ENCODE measurements around the gene UGGT1.
A peak's percentile ranks its signal among the peaks of the same experiment; 100 is the strongest.
"Not testable (repeated sequence)": the region's sequence is repeated elsewhere in the genome, so short reads cannot be mapped to it uniquely, and the experiment has no call there.

Gene UGGT1

GRCh38 chr2:128177315-128177714 lies 86.3 kb downstream of the UGGT1 start:
- DNase-seq = no peak

- DNase-seq = no peak
Measured at GRCh38 chr2:128178149-128178649, 87.2 kb downstream of the UGGT1 start.

- peak in 31 of 51 donors; percentile 11 to 77 (median 56) for DNase-seq
Measured at GRCh38 chr2:128178650-128179460, 87.9 kb downstream of the UGGT1 start.

GRCh38 chr2:128179461-128179755 lies 88.4 kb downstream of the UGGT1 start:
- DNase-seq = no peak

- no peak for DNase-seq
Measured at GRCh38 chr2:128180031-128180430, 89.0 kb downstream of the UGGT1 start.

GRCh38 chr2:128185576-128185975 lies 94.6 kb downstream of the UGGT1 start:
- DNase-seq = no peak

GRCh38 chr2:128187032-128187654 lies 96.1 kb downstream of the UGGT1 start:
- DNase-seq = peak in 2 of 51 donors; percentile 11 to 21

GRCh38 chr2:128195435-128195984 lies 104.5 kb downstream of the UGGT1 start:
- DNase-seq = no peak

GRCh38 chr2:128196026-128196425 lies 105.0 kb downstream of the UGGT1 start:
- DNase-seq = no peak

- peak in 2 of 51 donors; percentile 10 to 42 for DNase-seq
Measured at GRCh38 chr2:128196471-128196931, 105.5 kb downstream of the UGGT1 start.

- no peak for DNase-seq
Measured at GRCh38 chr2:128197059-128197458, 106.1 kb downstream of the UGGT1 start.

- DNase-seq = peak in 4 of 51 donors; percentile 7 to 17 (median 14)
Measured at GRCh38 chr2:128198656-128199055, 107.7 kb downstream of the UGGT1 start.

- no peak for DNase-seq
Measured at GRCh38 chr2:128199141-128199540, 108.1 kb downstream of the UGGT1 start.

- DNase-seq = no peak
Measured at GRCh38 chr2:128202791-128203190, 111.8 kb downstream of the UGGT1 start.

- no peak for DNase-seq
Measured at GRCh38 chr2:128206245-128206644, 115.2 kb downstream of the UGGT1 start.

- no peak for DNase-seq
Measured at GRCh38 chr2:128208023-128208422, 117.0 kb downstream of the UGGT1 start.

GRCh38 chr2:128208631-128209324 lies 117.8 kb downstream of the UGGT1 start:
- not testable (repeated sequence) for DNase-seq

GRCh38 chr2:128214251-128214650 lies 123.3 kb downstream of the UGGT1 start:
- no peak for DNase-seq

- DNase-seq = no peak
Measured at GRCh38 chr2:128214866-128215460, 124.0 kb downstream of the UGGT1 start.

GRCh38 chr2:128215897-128216642 lies 125.1 kb downstream of the UGGT1 start:
- no peak for DNase-seq

GRCh38 chr2:128217671-128218070 lies 126.7 kb downstream of the UGGT1 start:
- DNase-seq = no peak
